ENCODE data around the gene RXFP3. TPM values are rescaled to one million over a fixed set of nuclear protein-coding genes. Genes with fewer than 3 reads are reported as not detected.

RXFP3 gene
- total and polyA plus RNA-seq, 2 donors (not counting 1 experiment from before 2014, with no cell fraction given) = not detected

GRCh38 chr5:33937017-33937706 is 976 bp downstream of the RXFP3 start:
- Histone ChIP-seq H3K27ac (ENCODE audit: low read length in 2 of 2) (no peak overlapping the region), H2AFZ (ENCODE audit: insufficient read depth, low read depth, low read length, poor library complexity, severe bottlenecking) (peak overlapping the region; percentile 5), H3K79me2 (ENCODE audit: control insufficient read depth, insufficient read depth, low read length) (no peaks in the 10 kb centered on the region), H3K36me3 (replicated peaks in 1 of 2; ENCODE audit: control extremely low read depth in 1 of 2, control insufficient read depth in 1 of 2, extremely low read depth in 1 of 2, insufficient read depth in 2 of 2, low read length in 1 of 2) (no peaks in the 10 kb centered on the region), H3K27me3 (replicated peaks in 1 of 4; ENCODE audit: control extremely low read depth in 1 of 4, control insufficient read depth in 3 of 4, insufficient read depth in 4 of 4, low read length in 3 of 4) (peaks cover 0 to 47% (median 23%) of the 10 kb centered on the region in 4 experiments), H3K9me3 (ENCODE audit: control extremely low read depth in 1 of 3, control insufficient read depth in 2 of 3, insufficient read depth in 1 of 3, low read length in 2 of 3) (peaks cover 0 to 21% (median 0%) of the 10 kb centered on the region in 3 donors), H3K4me2 (replicated peaks; ENCODE audit: low read depth, low read length, poor library complexity, severe bottlenecking) (no peak overlapping the region), H3K9ac (ENCODE audit: low read length) (no peak overlapping the region), H4K20me1 (ENCODE audit: control insufficient read depth, insufficient read depth, low read length, poor library complexity, severe bottlenecking) (no peaks in the 10 kb centered on the region), H3K4me1 (ENCODE audit: control insufficient read depth in 2 of 2, insufficient read depth in 2 of 2, low read length in 2 of 2) (peaks cover 13 to 20% of the 10 kb centered on the region in 2 donors), H3K4me3 (ENCODE audit: control extremely low read depth in 1 of 5, extremely low read depth in 1 of 5, insufficient read depth in 1 of 5, low read depth in 2 of 5, low read length in 4 of 5) (no peak overlapping the region)
- Mint-ChIP-seq H3K4me1 (peaks cover 17% of the 10 kb centered on the region), H3K27ac (no peak overlapping the region), H3K9me3 (ENCODE audit: insufficient read depth) (no peaks in the 10 kb centered on the region), H3K4me3 (no peak overlapping the region), H3K27me3 (peaks cover 48% of the 10 kb centered on the region)
- intact Hi-C loops (cut with micrococcal nuclease) = no loop called here
- ATAC-seq (ENCODE audit: low read depth) (no peak), DNase-seq (peak; percentile 6)
- 44% methylated on average over 54 of the region's 54 CpGs for WGBS (ENCODE audit: insufficient coverage)
- ChIA-PET CTCF (interaction anchor here (1.0 to 4.4 kb wide), 4 partner anchors 14 to 501 kb away, joined by 3 to 97 read pairs (median 10); no protein-coding TSS in a partner anchor), POLR2A (no interaction called here)
- TF ChIP-seq CTCF (IDR thresholded peaks at IDR 0.05) (no peak), EZH2 (IDR thresholded peaks at IDR 0.05; ENCODE audit: borderline replicate concordance, insufficient read depth, low read depth, low read length, poor library complexity, severe bottlenecking) (no peak)

Measured in B cell (primary cell).